Mucosa of stomach (tissue), 1 donor: ENCODE data around the gene PKN3.

Experiments
- H3K27me3 ChIP-seq: one replicate; pipeline ENCODE4 v1.7.0; 2013; ENCODE audit warnings: mild to moderate bottlenecking, low read length; ENCODE audit not compliant: control insufficient read depth, insufficient read depth
- H3K36me3 ChIP-seq: one replicate; pipeline ENCODE4 v1.7.0; 2013; ENCODE audit warnings: low read length; ENCODE audit not compliant: control insufficient read depth, insufficient read depth
- H3K4me1 ChIP-seq: one replicate; pipeline ENCODE4 v1.7.0; 2013; ENCODE audit warnings: mild to moderate bottlenecking, low read length; ENCODE audit not compliant: control insufficient read depth, insufficient read depth
- H3K4me3 ChIP-seq: one replicate; pipeline ENCODE4 v1.7.0; 2013; ENCODE audit warnings: low read length
- H3K9ac ChIP-seq: one replicate; pipeline ENCODE4 v1.7.0; 2013; ENCODE audit warnings: mild to moderate bottlenecking, low read length, moderate library complexity
- H3K9me3 ChIP-seq: one replicate; pipeline ENCODE4 v1.7.0; 2013; ENCODE audit warnings: mild to moderate bottlenecking, low read length, moderate library complexity; ENCODE audit not compliant: control insufficient read depth
- donor health status: Pancreatic carcinoma.

The PKN3 gene

DNA sequence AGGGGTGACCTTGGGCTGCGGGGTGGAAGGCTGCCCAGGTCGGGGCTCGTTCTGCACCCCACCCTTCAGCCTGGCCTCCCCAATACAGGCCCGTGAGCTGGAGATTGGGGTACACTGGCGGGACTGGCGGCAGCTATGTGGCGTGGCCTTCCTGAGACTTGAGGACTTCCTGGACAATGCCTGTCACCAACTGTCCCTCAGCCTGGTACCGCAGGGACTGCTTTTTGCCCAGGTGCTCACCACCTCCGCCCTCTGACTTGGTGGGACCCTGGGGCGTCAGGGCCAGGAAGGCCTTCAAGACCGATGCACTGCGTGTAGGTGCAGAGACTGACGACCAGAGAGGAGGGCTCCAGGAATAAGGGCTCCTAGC lies 11.1 kb downstream of the PKN3 start:
- H3K9me3 ChIP-seq, result no peaks in the 10 kb centered on the region
- H3K4me3 ChIP-seq, result no peak overlapping the region
- no peaks in the 10 kb centered on the region for H3K27me3 ChIP-seq
- no peak overlapping the region for H3K9ac ChIP-seq
- peaks cover 8% of the 10 kb centered on the region for H3K4me1 ChIP-seq
- H3K36me3 ChIP-seq, result no peaks in the 10 kb centered on the region

DNA sequence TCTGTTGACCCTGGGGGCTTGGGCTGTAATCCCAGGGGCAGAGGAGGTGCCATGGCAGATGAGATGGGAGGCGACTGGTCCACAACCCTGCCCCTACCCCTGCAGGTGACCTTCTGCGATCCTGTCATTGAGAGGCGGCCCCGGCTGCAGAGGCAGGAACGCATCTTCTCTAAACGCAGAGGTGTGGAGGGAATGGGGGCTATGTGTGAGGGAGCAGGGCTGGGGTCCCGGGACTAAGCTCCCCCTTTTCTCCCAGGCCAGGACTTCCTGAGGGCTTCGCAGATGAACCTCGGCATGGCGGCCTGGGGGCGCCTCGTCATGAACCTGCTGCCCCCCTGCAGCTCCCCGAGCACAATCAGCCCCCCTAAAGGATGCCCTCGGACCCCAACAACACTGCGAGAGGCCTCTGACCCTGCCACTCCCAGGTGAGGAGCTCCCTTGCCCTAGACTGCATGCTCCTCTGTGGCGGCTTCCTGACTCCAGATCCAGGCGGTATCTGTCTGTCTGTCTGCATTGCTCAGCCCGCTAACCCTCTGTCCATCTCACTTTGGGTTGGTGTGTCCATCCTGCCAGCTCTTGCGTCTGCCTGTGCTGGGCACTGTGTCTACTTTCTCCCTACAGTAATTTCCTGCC lies 11.8 kb downstream of the PKN3 start:
- Histone ChIP-seq H3K27me3 (no peaks in the 10 kb centered on the region), H3K4me1 (peaks cover 14% of the 10 kb centered on the region), H3K9ac (no peak overlapping the region), H3K4me3 (no peak overlapping the region), H3K36me3 (no peaks in the 10 kb centered on the region), H3K9me3 (no peaks in the 10 kb centered on the region)

DNA sequence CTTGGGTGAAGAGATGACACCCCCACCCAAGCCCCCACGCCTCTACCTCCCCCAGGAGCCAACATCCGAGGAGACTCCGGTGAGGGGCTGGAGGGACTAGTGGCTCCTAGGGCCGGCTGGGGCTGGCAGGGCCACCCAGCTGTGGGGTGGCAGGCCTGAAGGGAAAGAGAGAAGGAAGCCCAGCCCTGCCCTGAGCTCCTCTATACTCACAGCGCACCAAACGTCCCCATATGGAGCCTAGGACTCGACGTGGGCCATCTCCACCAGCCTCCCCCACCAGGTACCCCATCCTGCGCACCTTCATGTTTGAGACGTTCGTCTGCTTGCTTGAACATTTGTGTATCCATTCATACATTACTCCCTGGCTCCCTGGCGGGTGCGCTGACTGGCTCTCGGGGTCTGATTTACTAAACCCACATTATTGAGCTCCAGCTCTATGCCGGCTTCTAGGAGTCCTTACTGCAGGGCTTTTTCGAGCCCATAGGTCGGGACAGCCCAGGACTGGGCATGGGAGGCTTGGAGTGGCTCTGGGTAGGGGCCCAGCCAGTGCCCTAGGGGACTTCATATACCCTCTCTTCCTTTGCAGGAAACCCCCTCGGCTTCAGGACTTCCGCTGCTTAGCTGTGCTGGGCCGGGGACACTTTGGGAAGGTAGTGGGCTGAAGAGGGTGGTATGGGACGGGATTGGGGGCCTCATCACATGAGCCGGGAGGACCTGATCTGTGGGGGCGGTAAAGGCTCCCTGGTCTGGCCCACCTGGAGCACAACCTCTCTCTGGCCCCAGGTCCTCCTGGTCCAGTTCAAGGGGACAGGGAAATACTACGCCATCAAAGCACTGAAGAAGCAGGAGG lies 12.5 kb downstream of the PKN3 start:
- Histone ChIP-seq H3K9me3 (no peaks in the 10 kb centered on the region), H3K36me3 (no peaks in the 10 kb centered on the region)

DNA sequence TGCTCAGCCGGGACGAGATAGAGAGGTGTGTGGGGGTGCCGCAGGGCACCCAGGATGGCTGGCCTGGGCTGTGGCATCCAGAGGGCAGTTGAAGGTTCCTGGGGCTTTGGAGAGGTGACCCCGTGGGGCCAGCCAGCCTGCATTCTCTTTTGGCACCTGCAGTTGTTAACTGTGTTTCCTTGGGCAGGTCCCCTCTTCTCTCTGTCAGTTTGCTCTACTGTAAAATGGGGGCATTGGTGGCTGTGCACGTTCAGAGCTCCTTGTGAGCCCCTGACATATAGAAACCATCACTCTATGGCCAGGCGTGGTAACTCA lies 13.1 kb downstream of the PKN3 start:
- no peaks in the 10 kb centered on the region for H3K27me3 ChIP-seq
- no peaks in the 10 kb centered on the region for H3K9me3 ChIP-seq
- H3K4me3 ChIP-seq, result no peak overlapping the region
- H3K4me1 ChIP-seq, result peaks cover 24% of the 10 kb centered on the region
- no peak overlapping the region for H3K9ac ChIP-seq
- no peaks in the 10 kb centered on the region for H3K36me3 ChIP-seq

More for the DNA sequence above, 12.5 kb downstream of the PKN3 start:
- H3K4me3 ChIP-seq, result no peak overlapping the region
- no peaks in the 10 kb centered on the region for H3K27me3 ChIP-seq
- H3K4me1 ChIP-seq, result peaks cover 21% of the 10 kb centered on the region
- no peak overlapping the region for H3K9ac ChIP-seq

DNA sequence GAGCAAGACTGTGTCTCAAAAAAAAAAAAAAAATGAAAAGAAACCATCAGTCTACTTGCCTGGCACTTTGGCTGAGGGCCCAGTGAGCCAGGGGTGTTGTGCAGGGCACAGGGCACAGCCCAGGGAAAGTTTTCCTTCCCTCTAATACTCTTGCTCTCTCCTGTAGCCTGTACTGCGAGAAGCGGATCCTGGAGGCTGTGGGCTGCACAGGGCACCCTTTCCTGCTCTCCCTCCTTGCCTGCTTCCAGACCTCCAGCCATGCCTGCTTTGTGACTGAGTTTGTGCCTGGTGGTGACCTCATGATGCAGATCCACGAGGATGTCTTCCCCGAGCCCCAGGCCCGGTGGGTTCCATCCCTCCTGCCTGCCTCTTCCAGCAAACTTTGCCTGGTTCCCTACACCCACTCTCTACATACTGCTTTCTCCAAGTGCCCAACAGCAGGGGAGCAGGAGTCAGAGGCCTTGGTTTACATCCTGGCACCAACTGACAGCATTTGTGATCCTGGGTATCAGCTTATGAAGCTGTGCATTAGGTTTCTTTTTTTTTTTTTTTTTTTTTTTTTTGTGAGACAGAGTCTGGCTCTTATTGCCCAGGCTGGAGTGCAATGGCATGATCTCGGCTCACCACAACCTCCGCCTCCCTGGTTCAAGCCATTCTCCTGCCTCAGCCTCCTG lies 14.4 kb downstream of the PKN3 start:
- Histone ChIP-seq H3K4me3 (no peak overlapping the region), H3K27me3 (no peaks in the 10 kb centered on the region), H3K9ac (no peak overlapping the region), H3K4me1 (peaks cover 24% of the 10 kb centered on the region), H3K36me3 (no peaks in the 10 kb centered on the region), H3K9me3 (no peaks in the 10 kb centered on the region)

DNA sequence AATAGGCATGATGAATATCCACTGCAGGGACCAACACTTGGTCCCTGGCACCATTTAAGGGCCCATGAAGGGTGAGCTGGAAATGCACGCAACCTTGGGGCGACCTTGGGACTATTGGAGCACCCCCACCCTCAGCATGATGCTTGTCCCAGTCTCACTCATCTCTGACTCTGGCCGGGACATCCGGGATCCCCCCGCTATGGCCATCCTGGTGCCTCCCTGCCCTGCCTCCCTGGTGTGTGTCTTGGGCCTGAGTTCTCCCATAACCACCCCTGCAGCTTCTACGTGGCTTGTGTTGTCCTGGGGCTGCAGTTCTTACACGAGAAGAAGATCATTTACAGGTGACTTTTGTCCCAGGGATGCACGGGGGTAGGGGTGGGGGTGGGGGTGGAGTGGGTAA lies 15.7 kb downstream of the PKN3 start:
- H3K27me3 ChIP-seq, result no peaks in the 10 kb centered on the region
- H3K4me3 ChIP-seq, result no peak overlapping the region
- no peaks in the 10 kb centered on the region for H3K9me3 ChIP-seq
- H3K4me1 ChIP-seq, result peaks cover 29% of the 10 kb centered on the region
- no peaks in the 10 kb centered on the region for H3K36me3 ChIP-seq
- no peak overlapping the region for H3K9ac ChIP-seq

DNA sequence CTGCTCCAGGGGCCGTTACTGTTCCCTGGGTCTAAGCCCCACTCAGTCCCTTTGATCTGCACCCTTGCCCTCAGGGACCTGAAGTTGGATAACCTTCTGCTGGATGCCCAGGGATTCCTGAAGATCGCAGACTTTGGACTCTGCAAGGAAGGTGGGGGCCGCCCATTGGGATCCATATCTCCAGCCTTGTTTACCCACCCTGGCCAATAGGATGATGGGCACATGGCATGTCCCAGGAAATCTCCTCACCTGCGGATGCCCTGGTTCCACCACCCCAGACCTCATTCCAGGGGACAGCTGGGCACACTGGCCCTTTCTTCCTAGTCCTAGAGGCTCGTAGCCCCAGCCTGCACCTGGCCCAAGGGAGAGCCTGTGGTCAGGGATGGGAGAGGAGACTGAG lies 16.2 kb downstream of the PKN3 start:
- no peaks in the 10 kb centered on the region for H3K36me3 ChIP-seq
- no peak overlapping the region for H3K4me3 ChIP-seq
- peaks cover 33% of the 10 kb centered on the region for H3K4me1 ChIP-seq
- no peaks in the 10 kb centered on the region for H3K27me3 ChIP-seq
- H3K9me3 ChIP-seq, result no peaks in the 10 kb centered on the region
- H3K9ac ChIP-seq, result no peak overlapping the region

DNA sequence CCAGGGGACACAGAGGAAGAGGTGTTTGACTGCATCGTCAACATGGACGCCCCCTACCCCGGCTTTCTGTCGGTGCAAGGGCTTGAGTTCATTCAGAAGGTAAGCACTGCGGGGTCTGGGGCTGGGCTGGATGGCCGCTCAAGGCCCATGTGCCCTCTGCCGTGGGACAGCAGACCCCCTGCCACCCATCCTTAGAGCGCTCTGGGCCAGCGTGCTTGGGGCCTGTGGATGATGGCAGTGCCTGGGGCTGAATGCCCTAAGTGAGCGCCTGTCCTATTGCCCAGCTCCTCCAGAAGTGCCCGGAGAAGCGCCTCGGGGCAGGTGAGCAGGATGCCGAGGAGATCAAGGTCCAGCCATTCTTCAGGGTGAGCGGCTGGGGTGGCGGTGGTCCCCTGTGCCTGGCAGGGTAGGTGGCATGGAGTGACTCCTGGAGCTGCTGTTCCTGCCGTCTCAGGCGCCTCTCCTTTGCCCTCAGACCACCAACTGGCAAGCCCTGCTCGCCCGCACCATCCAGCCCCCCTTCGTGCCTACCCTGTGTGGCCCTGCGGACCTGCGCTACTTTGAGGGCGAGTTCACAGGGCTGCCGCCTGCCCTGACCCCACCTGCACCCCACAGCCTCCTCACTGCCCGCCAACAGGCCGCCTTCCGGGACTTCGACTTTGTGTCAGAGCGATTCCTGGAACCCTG lies 17.8 kb downstream of the PKN3 start:
- Histone ChIP-seq H3K9ac (no peak overlapping the region), H3K36me3 (no peaks in the 10 kb centered on the region), H3K9me3 (no peaks in the 10 kb centered on the region)

DNA sequence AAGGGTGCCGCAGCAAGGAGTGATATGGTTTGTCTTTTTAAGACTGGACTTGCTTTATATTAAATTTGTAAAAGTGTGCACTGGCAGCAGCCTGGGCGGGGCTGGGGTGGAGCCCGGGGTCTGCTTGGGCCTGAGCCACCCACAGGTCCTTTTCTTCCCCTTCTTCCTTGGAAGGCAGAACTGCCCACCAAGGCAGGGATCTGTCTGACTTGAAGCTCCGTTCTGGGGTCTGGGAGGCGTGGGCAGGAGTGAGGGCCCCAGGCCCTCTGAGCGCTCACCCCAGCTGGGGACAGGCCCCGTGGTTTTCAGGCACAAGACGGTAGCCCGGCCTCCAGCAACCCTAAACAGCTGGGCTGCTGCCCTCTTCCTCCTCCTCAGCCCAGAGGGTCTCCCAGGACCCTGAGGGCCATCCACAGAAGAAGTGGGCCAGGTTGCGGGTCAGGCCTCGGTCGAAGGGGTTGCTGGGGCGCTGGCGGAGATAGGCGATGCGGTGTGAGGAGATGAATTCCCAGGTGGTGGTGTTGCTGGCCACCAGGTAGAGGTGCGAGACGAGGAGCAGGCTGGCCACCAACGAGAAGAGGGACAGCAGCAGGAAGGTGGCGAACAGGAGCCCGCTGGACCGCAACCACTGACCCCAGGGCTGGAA lies 18.7 kb downstream of the PKN3 start:
- Histone ChIP-seq H3K27me3 (no peaks in the 10 kb centered on the region), H3K9me3 (no peaks in the 10 kb centered on the region), H3K36me3 (no peaks in the 10 kb centered on the region), H3K9ac (no peak overlapping the region), H3K4me1 (peaks cover 42% of the 10 kb centered on the region), H3K4me3 (no peak overlapping the region)

More for the DNA sequence above, 17.8 kb downstream of the PKN3 start:
- H3K4me1 ChIP-seq, result peaks cover 42% of the 10 kb centered on the region
- no peaks in the 10 kb centered on the region for H3K27me3 ChIP-seq
- no peak overlapping the region for H3K4me3 ChIP-seq

DNA sequence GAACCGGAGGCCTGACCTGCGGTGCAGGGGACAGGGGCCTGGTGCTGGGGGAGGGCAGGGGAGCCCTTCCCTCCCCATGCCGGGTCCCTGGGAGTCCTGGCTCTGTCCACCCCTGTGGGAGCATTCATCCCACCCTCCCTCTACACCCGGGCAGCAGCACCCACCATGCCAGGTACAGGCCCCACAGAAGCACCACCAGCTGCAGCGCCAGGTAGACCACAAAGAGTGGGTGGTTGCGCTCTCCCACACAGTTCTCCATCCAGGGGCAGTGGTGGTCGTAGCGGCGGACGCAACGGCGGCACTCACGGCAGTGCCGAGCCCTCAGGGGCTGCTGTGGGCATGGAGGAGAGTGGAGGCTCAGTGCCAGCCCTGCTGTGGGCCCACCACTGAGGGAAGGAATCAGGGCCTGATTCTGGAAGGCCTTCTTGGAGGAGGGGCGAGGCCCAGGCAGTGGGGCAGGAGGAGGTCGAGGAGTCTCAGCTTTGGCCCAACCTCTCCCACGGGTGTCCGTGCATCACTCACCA lies 19.2 kb downstream of the PKN3 start:
- H3K4me1 ChIP-seq, result peaks cover 38% of the 10 kb centered on the region
- H3K9ac ChIP-seq, result no peak overlapping the region
- H3K4me3 ChIP-seq, result no peak overlapping the region
- H3K27me3 ChIP-seq, result no peaks in the 10 kb centered on the region
- no peaks in the 10 kb centered on the region for H3K9me3 ChIP-seq
- no peaks in the 10 kb centered on the region for H3K36me3 ChIP-seq

DNA sequence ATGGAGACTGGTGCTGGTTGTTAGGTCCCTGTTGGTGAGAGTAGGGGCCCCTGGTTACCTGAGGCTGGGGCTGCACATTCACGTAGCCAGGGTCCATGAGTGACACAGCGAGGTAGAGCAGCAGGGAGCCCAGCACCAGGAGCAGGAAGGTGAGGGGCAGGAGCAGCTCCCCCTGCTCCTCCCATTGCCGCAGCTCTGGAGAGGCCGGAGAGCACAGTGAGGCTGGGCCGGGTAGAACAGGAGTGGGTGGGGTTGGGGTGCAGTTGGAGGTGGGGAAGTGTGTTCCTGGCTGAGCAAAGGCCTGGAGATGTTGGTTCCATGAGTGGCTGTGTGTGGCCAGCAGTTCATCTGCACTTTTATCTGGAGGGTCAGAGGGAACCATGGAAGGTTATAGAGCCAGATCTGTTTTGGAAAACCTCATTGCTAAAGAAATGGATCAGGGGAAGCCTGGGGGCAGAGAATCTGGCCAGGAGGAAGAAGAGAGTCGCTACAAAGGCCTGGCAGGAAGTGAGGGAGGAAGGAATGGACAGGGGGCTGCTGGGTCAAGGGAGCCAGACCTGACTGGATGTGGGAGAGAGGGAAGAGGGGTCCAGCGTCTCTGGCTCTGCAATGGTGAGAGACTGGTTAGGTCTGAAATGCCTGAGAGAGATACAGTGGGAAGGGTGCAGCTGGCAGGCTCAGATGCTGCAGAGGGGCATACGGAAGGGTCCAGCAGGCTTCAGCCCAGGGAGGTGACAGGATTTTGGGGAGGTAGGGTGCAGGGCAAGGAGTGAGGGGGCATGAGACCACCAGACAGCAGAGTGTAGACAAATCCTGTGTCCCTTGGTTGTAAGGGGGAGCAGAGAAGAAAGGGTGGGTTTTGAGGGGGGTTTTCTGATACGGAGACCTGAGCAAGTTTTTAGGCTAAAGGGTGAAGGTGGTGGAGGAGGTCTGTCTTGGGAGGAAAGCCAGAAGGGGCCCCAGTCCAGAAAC lies 20.4 kb downstream of the PKN3 start:
- no peak overlapping the region for H3K4me3 ChIP-seq
- peaks cover 35% of the 10 kb centered on the region for H3K4me1 ChIP-seq
- no peaks in the 10 kb centered on the region for H3K27me3 ChIP-seq
- H3K9me3 ChIP-seq, result no peaks in the 10 kb centered on the region
- peak overlapping the region; percentile 80 for H3K9ac ChIP-seq
- H3K36me3 ChIP-seq, result no peaks in the 10 kb centered on the region
